ENCODE measurements around the gene PTPN4. TPM values are rescaled to one million over a fixed set of nuclear protein-coding genes. Genes with fewer than 3 reads are reported as not detected.
"Not testable (repeated sequence)": the region's sequence is repeated elsewhere in the genome, so short reads cannot be mapped to it uniquely, and the experiment has no call there.

The PTPN4 gene
- total RNA-seq, 1 donor from 2014 or later: 22.1 TPM

DNA sequence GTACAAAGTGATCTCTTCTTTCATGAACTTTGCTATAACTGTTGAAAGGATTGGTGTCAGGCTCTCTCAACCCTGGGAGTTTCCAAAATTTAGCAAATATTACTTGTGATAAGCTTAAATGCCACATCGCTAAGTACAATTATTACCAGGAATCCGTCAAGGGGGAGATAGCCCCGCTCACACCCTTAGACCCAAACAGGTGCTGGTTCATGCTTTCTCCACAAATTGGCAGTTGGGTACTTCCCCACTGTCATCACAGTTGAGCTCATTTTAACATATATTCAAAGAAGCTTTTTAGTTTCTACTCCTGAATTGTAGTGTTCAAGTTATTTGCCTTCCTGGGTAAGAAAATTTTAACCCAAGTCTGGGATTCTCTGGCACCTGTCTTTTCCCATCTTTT lies 223.4 kb downstream of the PTPN4 start:
- H3K36me3 Mint-ChIP-seq (ENCODE audit: low read depth): no peaks in the 10 kb centered on the region
- H3K27me3 Mint-ChIP-seq (ENCODE audit: low read depth): no peaks in the 10 kb centered on the region
- H3K27ac Mint-ChIP-seq: no peak overlapping the region
- no peaks in the 10 kb centered on the region for H3K9me3 Mint-ChIP-seq
- H3K4me3 Mint-ChIP-seq (ENCODE audit: low read depth): no peak overlapping the region
- intact Hi-C loops (cut with micrococcal nuclease): no loop called here
- no peak for DNase-seq (ENCODE audit: low spot score)
- no peaks in the 10 kb centered on the region for H3K4me1 Mint-ChIP-seq (ENCODE audit: low read depth)

- H3K27ac Mint-ChIP-seq: no peak overlapping the region
- no peaks in the 10 kb centered on the region for H3K36me3 Mint-ChIP-seq (ENCODE audit: low read depth)
- H3K27me3 Mint-ChIP-seq (ENCODE audit: low read depth): peaks cover 7% of the 10 kb centered on the region
- H3K4me1 Mint-ChIP-seq (ENCODE audit: low read depth): no peaks in the 10 kb centered on the region
- intact Hi-C loops (cut with micrococcal nuclease): no loop called here
- DNase-seq (ENCODE audit: low spot score): no peak
- H3K9me3 Mint-ChIP-seq: no peaks in the 10 kb centered on the region
- no peak overlapping the region for H3K4me3 Mint-ChIP-seq (ENCODE audit: low read depth)
Observed at GRCh38 chr2:119996148-119996547, 236.4 kb downstream of the PTPN4 start.

GRCh38 chr2:119996896-119997891 lies 237.5 kb downstream of the PTPN4 start:
- intact Hi-C loops (cut with micrococcal nuclease); H3K36me3 Mint-ChIP-seq (ENCODE audit: low read depth): not testable (repeated sequence)

GRCh38 chr2:120001471-120001870 lies 241.7 kb downstream of the PTPN4 start:
- Mint-ChIP-seq H3K4me1 (ENCODE audit: low read depth) (peaks cover 3% of the 10 kb centered on the region), H3K9me3 (no peaks in the 10 kb centered on the region), H3K36me3 (ENCODE audit: low read depth) (no peaks in the 10 kb centered on the region), H3K27me3 (ENCODE audit: low read depth) (peaks cover 4% of the 10 kb centered on the region), H3K27ac (no peak overlapping the region), H3K4me3 (ENCODE audit: low read depth) (no peak overlapping the region)
- no peak for DNase-seq (ENCODE audit: low spot score)
- intact Hi-C loops (cut with micrococcal nuclease): no loop called here

More at GRCh38 chr2:119996896-119997891, 237.5 kb downstream of the PTPN4 start:
- not testable (repeated sequence) for H3K27me3 Mint-ChIP-seq (ENCODE audit: low read depth); H3K4me3 Mint-ChIP-seq (ENCODE audit: low read depth); DNase-seq (ENCODE audit: low spot score); H3K4me1 Mint-ChIP-seq (ENCODE audit: low read depth); H3K27ac Mint-ChIP-seq; H3K9me3 Mint-ChIP-seq

GRCh38 chr2:120004254-120004653 lies 244.5 kb downstream of the PTPN4 start:
- Mint-ChIP-seq H3K27ac (no peak overlapping the region), H3K36me3 (ENCODE audit: low read depth) (no peaks in the 10 kb centered on the region), H3K9me3 (no peaks in the 10 kb centered on the region), H3K4me1 (ENCODE audit: low read depth) (peaks cover 5% of the 10 kb centered on the region), H3K27me3 (ENCODE audit: low read depth) (peaks cover 5% of the 10 kb centered on the region), H3K4me3 (ENCODE audit: low read depth) (no peak overlapping the region)
- intact Hi-C loops (cut with micrococcal nuclease): no loop called here
- DNase-seq (ENCODE audit: low spot score): no peak

GRCh38 chr2:120005834-120006521 lies 246.3 kb downstream of the PTPN4 start:
- Mint-ChIP-seq H3K4me1 (ENCODE audit: low read depth) (peaks cover 5% of the 10 kb centered on the region), H3K9me3 (no peaks in the 10 kb centered on the region), H3K4me3 (ENCODE audit: low read depth) (no peak overlapping the region), H3K36me3 (ENCODE audit: low read depth) (no peaks in the 10 kb centered on the region), H3K27ac (no peak overlapping the region), H3K27me3 (ENCODE audit: low read depth) (peaks cover 6% of the 10 kb centered on the region)
- intact Hi-C loops (cut with micrococcal nuclease): no loop called here
- no peak for DNase-seq (ENCODE audit: low spot score)

- Mint-ChIP-seq H3K27ac (no peak overlapping the region), H3K4me3 (ENCODE audit: low read depth) (no peak overlapping the region), H3K9me3 (no peaks in the 10 kb centered on the region), H3K36me3 (ENCODE audit: low read depth) (no peaks in the 10 kb centered on the region), H3K27me3 (ENCODE audit: low read depth) (peaks cover 8% of the 10 kb centered on the region), H3K4me1 (ENCODE audit: low read depth) (peaks cover 12% of the 10 kb centered on the region)
- intact Hi-C loops (cut with micrococcal nuclease): no loop called here
- no peak for DNase-seq (ENCODE audit: low spot score)
Observed at GRCh38 chr2:120007851-120008250, 248.1 kb downstream of the PTPN4 start.

DNA sequence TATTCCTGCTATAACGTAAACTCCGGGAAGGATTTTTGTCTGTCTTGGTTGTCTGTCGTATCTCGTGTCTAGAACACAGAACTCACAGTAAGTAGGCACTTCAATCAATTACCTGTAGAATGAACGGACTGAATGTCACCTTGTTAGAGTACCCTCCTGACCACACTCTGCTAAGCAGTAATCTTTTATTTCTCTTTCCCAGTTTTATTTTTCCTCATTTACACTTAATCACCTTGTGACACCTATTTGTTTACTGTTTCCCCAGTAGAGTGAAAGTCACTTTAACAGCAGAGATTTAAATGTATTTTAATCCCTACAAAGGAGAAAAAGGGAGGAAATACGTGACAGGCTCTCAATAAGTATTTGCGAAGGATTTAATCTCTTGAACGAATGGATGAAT lies 252.6 kb downstream of the PTPN4 start:
- Mint-ChIP-seq H3K4me3 (ENCODE audit: low read depth) (peak overlapping the region; percentile 55), H3K27ac (no peak overlapping the region)
- intact Hi-C loops (cut with micrococcal nuclease): loop anchor here (2.0 to 10.0 kb wide), 6 partner anchors 150 to 646 kb away; partner anchors contain the start of genes C2orf76, DBI, PTPN4 and TMEM185B

GRCh38 chr2:120012771-120013596 lies 253.3 kb downstream of the PTPN4 start, which contains the start of gene EPB41L5:
TSS of gene EPB41L5 (plus strand) at chr2:120013077. CDS start at chr2:120019085, 6,008 bp downstream.
- no peak within 1 kb of the TSS for H3K27ac Mint-ChIP-seq
- peaks cover 27% of the 10 kb centered on the region for H3K27me3 Mint-ChIP-seq (ENCODE audit: low read depth)
- H3K4me3 Mint-ChIP-seq (ENCODE audit: low read depth): peak within 1 kb of the TSS; percentile 67
- intact Hi-C loops (cut with micrococcal nuclease): loop anchor here (2.0 to 10.0 kb wide), 6 partner anchors 151 to 646 kb away; partner anchors contain the start of genes C2orf76, DBI, PTPN4 and TMEM185B
- H3K9me3 Mint-ChIP-seq: no peaks in the 10 kb centered on the region
- DNase-seq (ENCODE audit: low spot score): peak; percentile 72
- no peaks in the 10 kb centered on the region for H3K36me3 Mint-ChIP-seq (ENCODE audit: low read depth)
- H3K4me1 Mint-ChIP-seq (ENCODE audit: low read depth): peaks cover 10% of the 10 kb centered on the region

More for the DNA sequence above, 252.6 kb downstream of the PTPN4 start:
- Mint-ChIP-seq H3K36me3 (ENCODE audit: low read depth) (no peaks in the 10 kb centered on the region), H3K27me3 (ENCODE audit: low read depth) (peaks cover 27% of the 10 kb centered on the region), H3K4me1 (ENCODE audit: low read depth) (peaks cover 10% of the 10 kb centered on the region), H3K9me3 (no peaks in the 10 kb centered on the region)
- DNase-seq (ENCODE audit: low spot score): no peak

DNA sequence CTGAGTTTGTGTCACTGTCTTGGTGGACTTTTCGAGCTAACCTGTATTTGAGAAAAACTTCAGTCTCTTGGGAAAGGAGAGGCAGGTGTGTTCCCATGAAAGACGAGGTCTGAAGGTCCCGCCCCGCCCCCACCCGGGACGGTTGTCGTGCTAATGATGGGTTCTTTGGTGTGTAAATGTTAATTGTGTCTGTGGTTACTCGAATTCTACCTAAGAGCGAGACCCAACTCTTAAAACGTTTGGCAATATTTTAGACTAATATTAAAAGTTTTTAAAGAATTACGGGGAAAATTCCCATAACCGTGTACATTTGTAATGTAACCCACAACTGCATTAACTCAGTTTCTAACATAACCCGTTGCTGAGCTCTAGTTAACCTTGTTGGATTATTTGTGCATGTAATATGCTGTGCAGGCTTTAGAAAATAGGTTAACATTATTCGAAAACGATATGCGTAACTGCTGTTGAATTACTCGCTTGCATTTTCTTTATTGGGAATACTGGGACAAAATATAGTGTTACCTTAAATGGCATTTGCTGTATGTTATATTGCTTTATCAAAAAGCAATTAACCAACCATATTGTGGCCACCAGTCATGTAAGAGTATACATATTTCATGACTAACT lies 254.0 kb downstream of the PTPN4 start:
- Mint-ChIP-seq H3K9me3 (no peaks in the 10 kb centered on the region), H3K36me3 (ENCODE audit: low read depth) (no peaks in the 10 kb centered on the region), H3K4me1 (ENCODE audit: low read depth) (peaks cover 10% of the 10 kb centered on the region), H3K27me3 (ENCODE audit: low read depth) (peaks cover 27% of the 10 kb centered on the region), H3K4me3 (ENCODE audit: low read depth) (peak overlapping the region; percentile 67), H3K27ac (no peak overlapping the region)
- intact Hi-C loops (cut with micrococcal nuclease): loop anchor here (2.0 to 10.0 kb wide), 6 partner anchors 151 to 647 kb away; partner anchors contain the start of genes C2orf76, DBI, PTPN4 and TMEM185B
- no peak for DNase-seq (ENCODE audit: low spot score)

DNA sequence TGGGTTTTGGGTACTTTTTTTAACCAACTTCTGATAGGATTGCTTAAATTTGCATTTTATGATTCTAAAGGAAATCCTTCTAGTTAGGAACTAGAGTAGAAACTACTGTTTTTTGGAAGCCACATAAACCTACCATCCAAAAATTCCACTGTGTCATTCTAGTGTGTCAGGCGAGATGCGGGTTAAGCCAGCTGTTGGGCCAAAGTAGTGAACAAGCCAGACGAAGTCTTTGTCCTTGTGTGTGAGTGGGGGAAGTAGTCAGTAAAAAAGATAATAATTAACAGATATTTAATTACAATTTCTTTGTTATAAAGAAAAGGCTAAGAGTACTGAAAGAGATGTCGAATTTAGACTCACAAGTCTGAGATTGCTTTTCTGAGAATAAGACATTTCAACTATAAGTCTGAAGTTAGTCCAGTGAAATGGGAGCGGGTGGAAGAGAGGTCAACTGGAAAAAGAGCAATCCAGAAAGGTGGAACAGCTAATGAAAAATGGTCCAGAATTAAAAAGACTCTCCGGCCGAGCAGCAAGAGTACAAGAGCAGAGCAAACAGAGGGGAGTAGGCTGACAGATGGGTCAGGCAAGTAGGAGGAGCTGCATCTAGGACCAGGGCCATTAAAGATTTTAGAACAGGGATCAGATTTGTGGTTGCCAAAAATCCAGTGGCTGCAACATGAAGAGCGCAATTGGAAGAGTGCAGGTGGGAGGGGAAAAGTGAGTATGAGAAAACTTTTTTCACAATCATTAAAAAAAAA lies 254.7 kb downstream of the PTPN4 start:
- intact Hi-C loops (cut with micrococcal nuclease): loop anchor here (5.0 to 10.0 kb wide), 3 partner anchors 152 to 310 kb away; partner anchors contain the start of gene TMEM185B
- H3K36me3 Mint-ChIP-seq (ENCODE audit: low read depth): no peaks in the 10 kb centered on the region
- no peak for DNase-seq (ENCODE audit: low spot score)
- no peak overlapping the region for H3K27ac Mint-ChIP-seq
- H3K4me3 Mint-ChIP-seq (ENCODE audit: low read depth): no peak overlapping the region
- peaks cover 27% of the 10 kb centered on the region for H3K27me3 Mint-ChIP-seq (ENCODE audit: low read depth)
- H3K9me3 Mint-ChIP-seq: no peaks in the 10 kb centered on the region
- H3K4me1 Mint-ChIP-seq (ENCODE audit: low read depth): peaks cover 10% of the 10 kb centered on the region
